HG02981 (cell line): ENCODE results near the gene RER1.
A peak's percentile ranks its signal among the peaks of the same experiment; 100 is the strongest.

Experiments
- ATAC-seq: cut with Tn5 transposase; IDR thresholded peaks from one replicate; pipeline ENCODE4 v1.9.1; 2021; ENCODE audit warnings: mild to moderate bottlenecking, moderate library complexity; ENCODE audit not compliant: unreplicated experiment

The RER1 gene

GRCh38 chr1:2391041-2391930 lies at the start of gene RER1, which contains the start of gene MORN1:
RER1 (plus strand) TSS chr1:2391841; CDS start chr1:2395791, 3,950 bp downstream.
MORN1 (minus strand) TSS chr1:2391554; CDS start chr1:2391533, 21 bp downstream.
- ATAC-seq, result peak; percentile 86

- no peak for ATAC-seq
These were observed 49.1 kb upstream of the RER1 start for GRCh38 chr1:2342384-2343022.

GRCh38 chr1:2343023-2343935 lies 48.4 kb upstream of the RER1 start:
- ATAC-seq, result no peak

- ATAC-seq, result no peak
These were observed 47.4 kb upstream of the RER1 start for GRCh38 chr1:2344121-2344681.

GRCh38 chr1:2344744-2345296 lies 46.8 kb upstream of the RER1 start:
- no peak for ATAC-seq

GRCh38 chr1:2345297-2346075 lies 46.2 kb upstream of the RER1 start:
- no peak for ATAC-seq

GRCh38 chr1:2346691-2347408 lies 44.8 kb upstream of the RER1 start:
- no peak for ATAC-seq

GRCh38 chr1:2347409-2347785 lies 44.2 kb upstream of the RER1 start:
- ATAC-seq, result no peak

- no peak for ATAC-seq
These were observed 43.7 kb upstream of the RER1 start for GRCh38 chr1:2347896-2348295.

GRCh38 chr1:2348346-2349325 lies 43.0 kb upstream of the RER1 start:
- no peak for ATAC-seq

- no peak for ATAC-seq
These were observed 41.8 kb upstream of the RER1 start for GRCh38 chr1:2349806-2350205.

GRCh38 chr1:2350501-2350900 lies 41.1 kb upstream of the RER1 start:
- ATAC-seq, result no peak

GRCh38 chr1:2350911-2351655 lies 40.6 kb upstream of the RER1 start:
- ATAC-seq, result no peak

- no peak for ATAC-seq
These were observed 39.9 kb upstream of the RER1 start for GRCh38 chr1:2351723-2352122.

- no peak for ATAC-seq
These were observed 39.2 kb upstream of the RER1 start for GRCh38 chr1:2352341-2352896.

GRCh38 chr1:2352897-2353550 lies 38.6 kb upstream of the RER1 start:
- no peak for ATAC-seq
